ENCODE data around the gene FITM1. TPM values are rescaled to one million over a fixed set of nuclear protein-coding genes. Genes with fewer than 3 reads are reported as not detected.

Gene FITM1
- total RNA-seq, 1 experiment from 2014 or later: 0.89 TPM

DNA sequence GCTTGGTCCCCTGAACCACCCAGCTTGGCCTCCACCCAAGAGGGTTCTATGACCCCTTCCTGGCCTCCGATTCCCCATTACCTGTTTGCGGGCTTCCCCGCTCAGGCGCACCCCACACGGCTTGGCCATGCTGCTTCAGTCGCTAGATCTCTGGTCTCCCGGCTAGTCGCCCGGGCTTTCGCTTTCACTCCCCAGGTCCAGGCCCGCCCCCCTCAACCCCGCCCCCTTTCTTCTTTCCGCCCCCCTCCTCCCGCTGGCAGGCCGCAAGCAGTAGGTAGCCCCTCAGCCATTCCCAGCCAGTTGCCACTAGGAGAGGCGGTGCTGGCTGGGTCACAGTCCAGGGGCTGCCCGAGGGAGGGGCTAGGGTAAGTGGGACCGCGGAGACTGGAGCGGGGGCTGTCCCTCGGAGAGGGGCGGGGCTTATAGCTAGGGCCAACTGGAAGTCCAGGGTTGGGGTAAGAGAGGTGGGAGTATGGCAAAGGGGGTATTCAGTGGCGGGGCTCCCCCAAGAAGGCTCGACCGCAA, 16.1 kb downstream of the FITM1 start, which contains the start of gene PSME2:
Gene PSME2, minus strand, starts transcription at position 158 of the 525 bp plus-strand sequence. Its CDS starts 29 bp downstream, at position 129.
- peaks cover 66% of the 10 kb centered on the region for H3K79me2 ChIP-seq (ENCODE audit: low read length)
- H3K4me1 ChIP-seq (ENCODE audit: low read length): peaks cover 54% of the 10 kb centered on the region
- peak within 1 kb of the TSS; percentile 98 for H3K4me3 ChIP-seq (ENCODE audit: low read length)
- H3K36me3 ChIP-seq (ENCODE audit: insufficient read depth, low read length): peaks cover 33% of the 10 kb centered on the region
- peak within 1 kb of the TSS; percentile 82 for H3K27ac ChIP-seq (ENCODE audit: low read length)
- peaks cover 12% of the 10 kb centered on the region for H4K20me1 ChIP-seq (ENCODE audit: insufficient read depth, low read depth, low read length)
- H3K9me2 ChIP-seq (replicated peaks; ENCODE audit: insufficient read depth, low read length): no peaks in the 10 kb centered on the region
- no peaks in the 10 kb centered on the region for H3K9me3 ChIP-seq (ENCODE audit: low read length)
- peak within 1 kb of the TSS; percentile 99 for H3K9ac ChIP-seq (ENCODE audit: low read length)
- peak within 1 kb of the TSS; percentile 73; the same call in 1 of the 2 replicates for H2AFZ ChIP-seq (ENCODE audit: low read length)
- DNase-seq: peak; percentile 99
- no peaks in the 10 kb centered on the region for H3K27me3 ChIP-seq (ENCODE audit: low read length)
- H3K4me2 ChIP-seq (ENCODE audit: low read depth, low read length, poor library complexity, severe bottlenecking): peak within 1 kb of the TSS; percentile 89

DNA sequence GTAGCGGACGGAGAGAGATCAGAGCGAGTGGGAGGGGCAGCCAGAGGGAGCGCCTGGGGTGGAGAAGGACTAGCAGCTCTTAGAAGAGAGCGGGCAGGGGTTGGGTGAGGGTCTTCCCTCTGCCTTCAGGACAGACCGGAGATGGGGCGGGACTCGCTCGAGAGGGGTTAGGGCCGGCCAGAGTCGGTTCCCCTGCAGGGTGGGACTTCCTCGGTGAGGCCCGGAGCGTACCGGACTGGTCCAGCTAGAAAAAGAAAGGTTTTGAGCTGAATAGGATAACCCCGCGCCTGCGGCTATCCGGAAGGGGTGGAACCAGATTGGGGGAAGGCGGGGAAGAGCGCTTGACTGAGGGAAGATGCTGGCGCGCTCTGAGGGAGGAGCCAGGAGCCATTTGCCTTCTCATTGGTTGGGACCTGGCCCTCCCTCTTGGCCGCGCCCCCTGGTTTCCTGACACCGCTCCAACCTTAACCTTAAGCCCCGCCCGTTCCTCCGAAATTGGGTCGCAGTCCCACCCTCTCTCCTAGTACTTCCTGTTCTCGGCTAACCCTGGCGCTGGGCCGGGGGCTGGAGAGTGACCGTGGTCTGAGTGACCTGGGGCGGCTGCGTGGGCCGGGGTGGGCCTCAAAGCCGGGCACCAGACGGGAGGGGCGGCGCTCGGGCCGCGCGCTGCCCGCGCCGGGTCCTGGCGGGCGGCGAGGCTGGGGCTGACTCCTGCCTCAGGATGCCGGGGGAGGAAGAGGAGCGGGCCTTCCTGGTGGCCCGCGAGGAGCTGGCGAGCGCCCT, 16.7 kb downstream of the FITM1 start, which contains the start of gene RNF31:
Gene RNF31, plus strand, starts transcription at position 521 of the 783 bp plus-strand sequence. Its CDS starts 201 bp downstream, at position 722.
- peaks cover 49% of the 10 kb centered on the region for H3K4me1 ChIP-seq (ENCODE audit: low read length)
- DNase-seq: peak; percentile 100

DNA sequence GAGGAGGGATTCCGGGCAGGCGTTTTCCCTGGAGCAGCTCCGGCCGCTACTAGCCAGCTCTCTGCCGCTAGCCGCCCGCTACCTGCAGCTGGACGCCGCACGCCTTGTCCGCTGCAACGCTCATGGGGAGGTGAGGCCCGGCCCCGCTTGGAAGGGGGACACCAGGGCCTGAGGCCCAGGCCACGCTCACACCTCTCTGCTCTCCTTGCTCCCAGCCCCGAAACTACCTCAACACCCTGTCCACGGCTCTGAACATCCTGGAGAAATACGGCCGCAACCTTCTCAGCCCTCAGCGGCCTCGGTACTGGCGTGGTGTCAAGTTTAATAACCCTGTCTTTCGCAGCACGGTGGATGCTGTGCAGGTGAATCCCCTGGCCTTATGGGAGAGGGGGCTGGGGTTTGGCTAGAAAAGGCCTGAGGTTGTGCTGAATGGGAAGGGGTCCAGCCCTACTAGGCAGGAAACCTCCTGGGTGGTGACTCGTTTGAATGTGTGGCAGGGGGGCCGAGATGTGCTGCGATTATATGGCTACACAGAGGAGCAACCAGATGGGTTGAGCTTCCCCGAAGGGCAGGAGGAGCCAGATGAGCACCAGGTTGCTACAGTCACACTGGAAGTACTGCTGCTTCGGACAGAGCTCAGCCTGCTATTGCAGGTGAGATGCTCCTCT, 17.4 kb downstream of the FITM1 start:
- H2AFZ ChIP-seq (ENCODE audit: low read length): no peak overlapping the region
- peaks cover 38% of the 10 kb centered on the region for H3K36me3 ChIP-seq (ENCODE audit: insufficient read depth, low read length)

More for the DNA sequence above, 16.7 kb downstream of the FITM1 start, which contains the start of gene RNF31:
- Histone ChIP-seq H3K9ac (ENCODE audit: low read length) (peak within 1 kb of the TSS; percentile 99), H4K20me1 (ENCODE audit: insufficient read depth, low read depth, low read length) (peaks cover 12% of the 10 kb centered on the region), H3K27me3 (ENCODE audit: low read length) (no peaks in the 10 kb centered on the region), H2AFZ (ENCODE audit: low read length) (peak within 1 kb of the TSS; percentile 73; the same call in 1 of the 2 replicates), H3K79me2 (ENCODE audit: low read length) (peaks cover 66% of the 10 kb centered on the region), H3K36me3 (ENCODE audit: insufficient read depth, low read length) (peaks cover 38% of the 10 kb centered on the region), H3K27ac (ENCODE audit: low read length) (peak within 1 kb of the TSS; percentile 82), H3K4me2 (ENCODE audit: low read depth, low read length, poor library complexity, severe bottlenecking) (peak within 1 kb of the TSS; percentile 89), H3K9me3 (ENCODE audit: low read length) (no peaks in the 10 kb centered on the region), H3K9me2 (replicated peaks; ENCODE audit: insufficient read depth, low read length) (no peaks in the 10 kb centered on the region), H3K4me3 (ENCODE audit: low read length) (peak within 1 kb of the TSS; percentile 98)

DNA sequence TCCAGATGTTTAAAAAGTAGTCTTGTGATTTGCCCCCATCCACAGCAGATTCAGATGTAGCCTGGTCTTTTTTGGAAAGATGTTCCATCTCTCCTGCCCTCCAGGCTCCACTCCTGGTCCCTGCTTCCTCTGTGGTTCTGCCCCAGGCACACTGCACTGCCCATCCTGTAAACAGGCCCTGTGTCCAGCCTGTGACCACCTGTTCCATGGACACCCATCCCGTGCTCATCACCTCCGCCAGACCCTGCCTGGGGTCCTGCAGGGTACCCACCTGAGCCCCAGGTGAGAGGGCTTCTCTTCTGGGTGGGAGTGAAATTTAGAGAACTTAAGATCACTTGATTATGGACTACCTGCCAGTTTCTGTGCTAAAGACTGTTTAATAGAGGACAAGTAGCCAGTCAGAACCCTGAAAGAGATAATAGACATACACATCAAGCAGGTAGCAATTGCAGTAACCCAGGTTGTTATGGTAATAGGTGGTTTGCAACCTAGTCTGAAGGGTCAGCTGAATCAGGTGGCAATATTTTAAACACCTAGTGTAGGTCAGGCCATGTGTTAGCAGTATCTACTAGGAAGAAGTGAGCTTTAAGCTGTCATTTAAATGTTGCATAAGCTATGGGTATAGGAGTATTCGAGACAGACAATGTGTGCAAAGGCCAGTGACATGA, 19.0 kb downstream of the FITM1 start:
- 0 out of 2 replicates have a peak overlapping the region, but pooled peaks have one; percentile 11 for H3K9ac ChIP-seq (ENCODE audit: low read length)
- no peak overlapping the region for H3K4me2 ChIP-seq (ENCODE audit: low read depth, low read length, poor library complexity, severe bottlenecking)
- no peaks in the 10 kb centered on the region for H3K9me2 ChIP-seq (replicated peaks; ENCODE audit: insufficient read depth, low read length)
- peaks cover 29% of the 10 kb centered on the region for H3K4me1 ChIP-seq (ENCODE audit: low read length)
- H3K4me3 ChIP-seq (ENCODE audit: low read length): no peak overlapping the region
- no peak overlapping the region for H3K27ac ChIP-seq (ENCODE audit: low read length)
- no peak overlapping the region for H2AFZ ChIP-seq (ENCODE audit: low read length)
- no peak for DNase-seq
- H3K27me3 ChIP-seq (ENCODE audit: low read length): no peaks in the 10 kb centered on the region
- H3K79me2 ChIP-seq (ENCODE audit: low read length): peaks cover 58% of the 10 kb centered on the region
- peaks cover 38% of the 10 kb centered on the region for H3K36me3 ChIP-seq (ENCODE audit: insufficient read depth, low read length)
- no peaks in the 10 kb centered on the region for H3K9me3 ChIP-seq (ENCODE audit: low read length)
- peaks cover 12% of the 10 kb centered on the region for H4K20me1 ChIP-seq (ENCODE audit: insufficient read depth, low read depth, low read length)

More for the DNA sequence above, 17.4 kb downstream of the FITM1 start:
- peak; percentile 72 for DNase-seq
- peaks cover 43% of the 10 kb centered on the region for H3K4me1 ChIP-seq (ENCODE audit: low read length)
- peak overlapping the region; percentile 98 for H3K9ac ChIP-seq (ENCODE audit: low read length)
- peaks cover 66% of the 10 kb centered on the region for H3K79me2 ChIP-seq (ENCODE audit: low read length)
- H3K27ac ChIP-seq (ENCODE audit: low read length): peak overlapping the region; percentile 43; the same call in 1 of the 2 replicates
- H3K9me3 ChIP-seq (ENCODE audit: low read length): no peaks in the 10 kb centered on the region
- H4K20me1 ChIP-seq (ENCODE audit: insufficient read depth, low read depth, low read length): peaks cover 12% of the 10 kb centered on the region
- H3K27me3 ChIP-seq (ENCODE audit: low read length): no peaks in the 10 kb centered on the region
- H3K4me2 ChIP-seq (ENCODE audit: low read depth, low read length, poor library complexity, severe bottlenecking): peak overlapping the region; percentile 89
- peak overlapping the region; percentile 98 for H3K4me3 ChIP-seq (ENCODE audit: low read length)
- no peaks in the 10 kb centered on the region for H3K9me2 ChIP-seq (replicated peaks; ENCODE audit: insufficient read depth, low read length)

DNA sequence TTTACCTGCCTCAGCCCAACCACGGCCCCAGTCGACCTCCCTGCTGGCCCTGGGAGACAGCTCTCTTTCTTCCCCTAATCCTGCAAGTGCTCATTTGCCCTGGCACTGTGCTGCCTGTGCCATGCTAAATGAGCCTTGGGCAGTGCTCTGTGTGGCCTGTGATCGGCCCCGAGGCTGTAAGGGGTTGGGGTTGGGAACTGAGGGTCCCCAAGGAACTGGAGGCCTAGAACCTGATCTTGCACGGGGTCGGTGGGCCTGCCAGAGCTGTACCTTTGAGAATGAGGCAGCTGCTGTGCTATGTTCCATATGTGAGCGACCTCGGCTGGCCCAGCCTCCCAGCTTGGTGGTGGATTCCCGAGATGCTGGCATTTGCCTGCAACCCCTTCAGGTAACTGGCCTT, 19.6 kb downstream of the FITM1 start:
- no peak overlapping the region for H3K9ac ChIP-seq (ENCODE audit: low read length)
- H3K27me3 ChIP-seq (ENCODE audit: low read length): no peaks in the 10 kb centered on the region
- peaks cover 38% of the 10 kb centered on the region for H3K36me3 ChIP-seq (ENCODE audit: insufficient read depth, low read length)
- no peak for DNase-seq
- H3K4me2 ChIP-seq (ENCODE audit: low read depth, low read length, poor library complexity, severe bottlenecking): no peak overlapping the region
- H3K4me1 ChIP-seq (ENCODE audit: low read length): peaks cover 22% of the 10 kb centered on the region
- no peaks in the 10 kb centered on the region for H3K9me3 ChIP-seq (ENCODE audit: low read length)
- H3K9me2 ChIP-seq (replicated peaks; ENCODE audit: insufficient read depth, low read length): no peaks in the 10 kb centered on the region
- peaks cover 51% of the 10 kb centered on the region for H3K79me2 ChIP-seq (ENCODE audit: low read length)
- peaks cover 12% of the 10 kb centered on the region for H4K20me1 ChIP-seq (ENCODE audit: insufficient read depth, low read depth, low read length)
- no peak overlapping the region for H3K4me3 ChIP-seq (ENCODE audit: low read length)
- H2AFZ ChIP-seq (ENCODE audit: low read length): no peak overlapping the region
- no peak overlapping the region for H3K27ac ChIP-seq (ENCODE audit: low read length)

DNA sequence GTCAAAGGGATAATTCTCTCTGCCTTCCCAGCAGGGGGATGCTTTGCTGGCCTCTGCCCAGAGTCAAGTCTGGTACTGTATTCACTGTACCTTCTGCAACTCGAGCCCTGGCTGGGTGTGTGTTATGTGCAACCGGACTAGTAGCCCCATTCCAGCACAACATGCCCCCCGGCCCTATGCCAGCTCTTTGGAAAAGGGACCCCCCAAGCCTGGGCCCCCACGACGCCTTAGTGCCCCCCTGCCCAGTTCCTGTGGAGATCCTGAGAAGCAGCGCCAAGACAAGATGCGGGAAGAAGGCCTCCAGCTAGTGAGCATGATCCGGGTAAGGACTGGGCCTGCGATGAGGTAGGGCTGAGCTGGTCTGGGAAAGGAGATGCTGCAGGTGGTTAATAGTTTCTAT, 20.1 kb downstream of the FITM1 start:
- Histone ChIP-seq H3K4me3 (ENCODE audit: low read length) (no peak overlapping the region), H3K9me2 (replicated peaks; ENCODE audit: insufficient read depth, low read length) (no peaks in the 10 kb centered on the region), H3K27me3 (ENCODE audit: low read length) (no peaks in the 10 kb centered on the region), H3K36me3 (ENCODE audit: insufficient read depth, low read length) (peaks cover 43% of the 10 kb centered on the region), H3K9me3 (ENCODE audit: low read length) (no peaks in the 10 kb centered on the region), H2AFZ (ENCODE audit: low read length) (no peak overlapping the region), H3K79me2 (ENCODE audit: low read length) (peaks cover 46% of the 10 kb centered on the region), H3K27ac (ENCODE audit: low read length) (no peak overlapping the region), H3K4me2 (ENCODE audit: low read depth, low read length, poor library complexity, severe bottlenecking) (no peak overlapping the region), H3K9ac (ENCODE audit: low read length) (no peak overlapping the region), H4K20me1 (ENCODE audit: insufficient read depth, low read depth, low read length) (peaks cover 12% of the 10 kb centered on the region), H3K4me1 (ENCODE audit: low read length) (peaks cover 17% of the 10 kb centered on the region)
- peak; percentile 35 for DNase-seq

DNA sequence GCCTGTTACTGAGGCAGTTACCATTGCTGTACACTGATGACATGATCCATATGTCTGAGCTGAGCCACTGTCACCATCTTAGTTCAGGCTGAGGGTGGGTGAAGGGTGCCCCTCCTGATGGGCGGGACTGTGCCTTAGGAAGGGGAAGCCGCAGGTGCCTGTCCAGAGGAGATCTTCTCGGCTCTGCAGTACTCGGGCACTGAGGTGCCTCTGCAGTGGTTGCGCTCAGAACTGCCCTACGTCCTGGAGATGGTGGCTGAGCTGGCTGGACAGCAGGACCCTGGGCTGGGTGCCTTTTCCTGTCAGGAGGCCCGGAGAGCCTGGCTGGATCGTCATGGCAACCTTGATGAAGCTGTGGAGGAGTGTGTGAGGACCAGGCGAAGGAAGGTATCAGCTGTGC, 20.5 kb downstream of the FITM1 start:
- H3K9me3 ChIP-seq (ENCODE audit: low read length): no peaks in the 10 kb centered on the region
- DNase-seq: no peak
- H3K27me3 ChIP-seq (ENCODE audit: low read length): no peaks in the 10 kb centered on the region
- H4K20me1 ChIP-seq (ENCODE audit: insufficient read depth, low read depth, low read length): peaks cover 12% of the 10 kb centered on the region
- H3K79me2 ChIP-seq (ENCODE audit: low read length): peaks cover 42% of the 10 kb centered on the region
- peaks cover 14% of the 10 kb centered on the region for H3K4me1 ChIP-seq (ENCODE audit: low read length)
- H3K27ac ChIP-seq (ENCODE audit: low read length): no peak overlapping the region
- H3K36me3 ChIP-seq (ENCODE audit: insufficient read depth, low read length): peaks cover 48% of the 10 kb centered on the region
- no peak overlapping the region for H2AFZ ChIP-seq (ENCODE audit: low read length)
- no peaks in the 10 kb centered on the region for H3K9me2 ChIP-seq (replicated peaks; ENCODE audit: insufficient read depth, low read length)
- H3K4me3 ChIP-seq (ENCODE audit: low read length): no peak overlapping the region
- H3K4me2 ChIP-seq (ENCODE audit: low read depth, low read length, poor library complexity, severe bottlenecking): no peak overlapping the region
- H3K9ac ChIP-seq (ENCODE audit: low read length): no peak overlapping the region
